Measurements from ENCODE around the gene GP1BB. TPM values are rescaled to one million over a fixed set of nuclear protein-coding genes. Genes with fewer than 3 reads are reported as not detected.

GP1BB gene
- total and polyA plus RNA-seq, 2 of the 13 experiments (the other 11 are each of a cell fraction or from before 2014, with no cell fraction given): not detected

DNA sequence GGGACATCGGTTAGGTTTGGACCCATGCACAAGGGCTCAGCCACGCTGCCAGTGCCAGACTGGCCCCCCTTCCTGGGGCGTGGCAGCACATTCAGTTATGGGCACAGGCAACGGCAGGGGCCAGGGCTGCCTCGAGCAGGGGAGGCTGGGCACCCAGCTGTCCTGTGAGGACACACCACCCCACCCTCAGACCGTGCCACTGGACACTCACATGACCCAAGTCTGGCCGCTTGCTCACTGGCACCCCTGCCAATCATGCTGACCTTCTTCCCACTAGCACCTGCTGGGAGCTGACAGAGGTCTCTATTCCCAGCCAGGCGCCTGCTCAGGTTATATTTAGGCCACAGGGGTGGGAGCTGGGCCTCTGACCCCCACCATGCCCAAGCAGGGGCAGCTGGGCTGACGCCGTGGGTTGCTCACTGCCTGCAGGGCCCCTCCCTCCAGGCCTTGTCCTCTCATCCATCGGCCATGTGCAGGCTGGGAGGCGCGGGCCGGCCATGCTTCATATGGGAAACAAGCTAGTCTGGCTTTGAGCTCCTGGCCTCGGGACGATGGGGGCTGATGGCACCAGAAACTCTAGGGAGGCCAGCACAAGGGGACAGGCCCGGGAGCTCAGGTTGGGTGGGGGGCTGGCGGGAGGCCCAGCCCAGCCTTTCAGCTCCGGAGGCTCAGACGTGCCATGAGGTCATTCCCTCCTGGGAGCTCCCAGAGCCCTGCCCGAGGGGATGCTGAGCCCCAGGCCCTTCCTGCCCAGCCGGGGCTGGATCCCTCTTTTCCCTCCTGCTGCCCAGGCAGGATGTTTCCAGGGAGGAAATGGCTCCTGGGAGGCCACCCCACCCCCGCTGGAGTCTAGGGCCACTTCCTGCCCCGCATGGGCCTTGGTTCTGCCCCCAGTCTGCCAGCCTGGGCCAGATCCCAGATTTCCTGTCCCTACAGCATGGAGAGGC, 22.1 kb downstream of the GP1BB start:
- ChIA-PET CTCF (ENCODE audit: low intra/inter-chr PET ratio, low total read pairs) (no interaction called here), POLR2A (no interaction called here)
- intact Hi-C loops (cut with micrococcal nuclease; ENCODE audit: unreplicated experiment) (no loop called here), in situ Hi-C loops (cut with HindIII; ENCODE audit: extremely low pct_ligation_motif_present, low pct_unique_long_range_greater_than_20kb) (no loop called here)
- H3K27ac ChIP-seq (ENCODE audit: extremely low read length, insufficient read depth, low read length): no peak overlapping the region
- 15% methylated on average over 5 of the region's 24 CpGs for WGBS (ENCODE audit: low lambda C conversion rate)
- TF ChIP-seq RORA (CRISPR knock-in tag; IDR thresholded peaks at IDR 0.05) (no peak), XRCC5 (optimal IDR thresholded peaks at IDR 0.05; ENCODE audit: low read length) (no peak), DNMT1 (CRISPR knock-in tag; IDR thresholded peaks at IDR 0.05) (no peak), HOXA7 (CRISPR knock-in tag; IDR thresholded peaks at IDR 0.05) (no peak), MED8 (CRISPR knock-in tag; IDR thresholded peaks at IDR 0.05; ENCODE audit: insufficient replicate concordance) (no peak), ZNF253 (CRISPR knock-in tag; IDR thresholded peaks at IDR 0.05; ENCODE audit: borderline replicate concordance) (no peak), ZNF615 (CRISPR knock-in tag; IDR thresholded peaks at IDR 0.05; ENCODE audit: borderline replicate concordance) (no peak), GLI4 (CRISPR knock-in tag; IDR thresholded peaks at IDR 0.05; ENCODE audit: borderline replicate concordance) (no peak), IKZF4 (CRISPR knock-in tag; IDR thresholded peaks at IDR 0.05; ENCODE audit: borderline replicate concordance, low read depth, not compliant biosample characterization) (no peak), MTA1 (CRISPR knock-in tag; IDR thresholded peaks at IDR 0.05; ENCODE audit: borderline replicate concordance) (no peak)
- TF ChIP-seq, protein P1, sequence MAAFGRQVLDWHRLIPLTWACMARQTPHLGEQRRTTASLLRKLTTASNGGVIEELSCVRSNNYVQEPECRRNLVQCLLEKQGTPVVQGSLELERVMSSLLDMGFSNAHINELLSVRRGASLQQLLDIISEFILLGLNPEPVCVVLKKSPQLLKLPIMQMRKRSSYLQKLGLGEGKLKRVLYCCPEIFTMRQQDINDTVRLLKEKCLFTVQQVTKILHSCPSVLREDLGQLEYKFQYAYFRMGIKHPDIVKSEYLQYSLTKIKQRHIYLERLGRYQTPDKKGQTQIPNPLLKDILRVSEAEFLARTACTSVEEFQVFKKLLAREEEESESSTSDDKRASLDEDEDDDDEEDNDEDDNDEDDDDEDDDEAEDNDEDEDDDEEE (CRISPR knock-in tag; IDR thresholded peaks at IDR 0.05): no peak
- TF ChIP-seq, protein P2, sequence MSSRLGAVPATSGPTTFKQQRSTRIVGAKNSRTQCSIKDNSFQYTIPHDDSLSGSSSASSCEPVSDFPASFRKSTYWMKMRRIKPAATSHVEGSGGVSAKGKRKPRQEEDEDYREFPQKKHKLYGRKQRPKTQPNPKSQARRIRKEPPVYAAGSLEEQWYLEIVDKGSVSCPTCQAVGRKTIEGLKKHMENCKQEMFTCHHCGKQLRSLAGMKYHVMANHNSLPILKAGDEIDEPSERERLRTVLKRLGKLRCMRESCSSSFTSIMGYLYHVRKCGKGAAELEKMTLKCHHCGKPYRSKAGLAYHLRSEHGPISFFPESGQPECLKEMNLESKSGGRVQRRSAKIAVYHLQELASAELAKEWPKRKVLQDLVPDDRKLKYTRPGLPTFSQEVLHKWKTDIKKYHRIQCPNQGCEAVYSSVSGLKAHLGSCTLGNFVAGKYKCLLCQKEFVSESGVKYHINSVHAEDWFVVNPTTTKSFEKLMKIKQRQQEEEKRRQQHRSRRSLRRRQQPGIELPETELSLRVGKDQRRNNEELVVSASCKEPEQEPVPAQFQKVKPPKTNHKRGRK (CRISPR knock-in tag; IDR thresholded peaks at IDR 0.05): no peak
- TF ChIP-seq, protein P3, sequence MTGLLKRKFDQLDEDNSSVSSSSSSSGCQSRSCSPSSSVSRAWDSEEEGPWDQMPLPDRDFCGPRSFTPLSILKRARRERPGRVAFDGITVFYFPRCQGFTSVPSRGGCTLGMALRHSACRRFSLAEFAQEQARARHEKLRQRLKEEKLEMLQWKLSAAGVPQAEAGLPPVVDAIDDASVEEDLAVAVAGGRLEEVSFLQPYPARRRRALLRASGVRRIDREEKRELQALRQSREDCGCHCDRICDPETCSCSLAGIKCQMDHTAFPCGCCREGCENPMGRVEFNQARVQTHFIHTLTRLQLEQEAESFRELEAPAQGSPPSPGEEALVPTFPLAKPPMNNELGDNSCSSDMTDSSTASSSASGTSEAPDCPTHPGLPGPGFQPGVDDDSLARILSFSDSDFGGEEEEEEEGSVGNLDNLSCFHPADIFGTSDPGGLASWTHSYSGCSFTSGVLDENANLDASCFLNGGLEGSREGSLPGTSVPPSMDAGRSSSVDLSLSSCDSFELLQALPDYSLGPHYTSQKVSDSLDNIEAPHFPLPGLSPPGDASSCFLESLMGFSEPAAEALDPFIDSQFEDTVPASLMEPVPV (CRISPR knock-in tag; IDR thresholded peaks at IDR 0.05): no peak
- TF ChIP-seq, protein P4, sequence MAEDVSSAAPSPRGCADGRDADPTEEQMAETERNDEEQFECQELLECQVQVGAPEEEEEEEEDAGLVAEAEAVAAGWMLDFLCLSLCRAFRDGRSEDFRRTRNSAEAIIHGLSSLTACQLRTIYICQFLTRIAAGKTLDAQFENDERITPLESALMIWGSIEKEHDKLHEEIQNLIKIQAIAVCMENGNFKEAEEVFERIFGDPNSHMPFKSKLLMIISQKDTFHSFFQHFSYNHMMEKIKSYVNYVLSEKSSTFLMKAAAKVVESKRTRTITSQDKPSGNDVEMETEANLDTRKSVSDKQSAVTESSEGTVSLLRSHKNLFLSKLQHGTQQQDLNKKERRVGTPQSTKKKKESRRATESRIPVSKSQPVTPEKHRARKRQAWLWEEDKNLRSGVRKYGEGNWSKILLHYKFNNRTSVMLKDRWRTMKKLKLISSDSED (CRISPR knock-in tag; IDR thresholded peaks at IDR 0.05): no peak
- no TSS peak for BruUV-seq (replicated peaks)
- ATAC-seq (no peak), FAIRE-seq (no peak), DNase-seq (ENCODE audit: low spot score) (no peak)
- H3K36me3 ChIP-seq (replicated peaks in 1 of 2; ENCODE audit: control insufficient read depth in 1 of 2, insufficient read depth in 2 of 2, low read length in 2 of 2): no peaks in the 10 kb centered on the region
- H2AFZ ChIP-seq (ENCODE audit: low read length): no peak overlapping the region
- no peak overlapping the region for H3K4me3 ChIP-seq (replicated peaks in 1 of 3; ENCODE audit: insufficient read depth in 1 of 3, low read depth in 2 of 3, low read length in 3 of 3)
- no peak overlapping the region for H3K9ac ChIP-seq (ENCODE audit: insufficient read depth, low read depth, low read length)
- no peaks in the 10 kb centered on the region for H3K79me2 ChIP-seq (ENCODE audit: insufficient read depth, low read length)
- H4K20me1 ChIP-seq (ENCODE audit: insufficient read depth, low read length): no peaks in the 10 kb centered on the region
- no peaks in the 10 kb centered on the region for H3K9me3 ChIP-seq (ENCODE audit: low read length)
- H3K4me1 ChIP-seq (ENCODE audit: insufficient read depth, low read length): no peaks in the 10 kb centered on the region
- H3K27me3 ChIP-seq (ENCODE audit: control insufficient read depth in 1 of 2, insufficient read depth in 2 of 2, low read length in 2 of 2): peaks cover 22 to 95% of the 10 kb centered on the region in 2 experiments
- H3K4me2 ChIP-seq (ENCODE audit: low read depth, low read length): no peak overlapping the region

Data from HepG2 (cell line).